Peyer's patch (tissue), 4 donors: ENCODE data around the gene LIN7B. TPM values are rescaled to one million over a fixed set of nuclear protein-coding genes. Genes with fewer than 3 reads are reported as not detected.

Experiments
- DNase-seq, 3 donors: peaks; one replicate each; pipeline ENCODE4 v3.0.0-alpha.2; 2017 to 2019
- H3K27ac ChIP-seq, 4 donors: fragments of 200-600 bp; sonication (generic); one replicate each; pipeline ENCODE4 v1.5.1; 2016 to 2019
- H3K27me3 ChIP-seq, 2 donors: fragments of 200-600 bp; sonication (generic); one replicate each; pipeline ENCODE4 v1.5.1; 2019
- H3K36me3 ChIP-seq, 3 donors: fragments of 200-600 bp; sonication (generic); one replicate each; pipeline ENCODE4 v1.5.1; 2016 to 2019
- H3K4me1 ChIP-seq, 4 donors: fragments of 200-600 bp; sonication (generic); one replicate each; pipeline ENCODE4 v1.5.1; 2016 to 2019
- H3K4me3 ChIP-seq, 4 donors: fragments of 200-600 bp; sonication (generic); 1 replicate in 3 of 4; 2 replicates in 1 of 4; pipeline ENCODE4 v1.5.1; 2016 to 2019; ENCODE audit warnings: mild to moderate bottlenecking in 1 of 4
- H3K9me3 ChIP-seq, 4 donors: fragments of 200-600 bp; sonication (generic); one replicate each; pipeline ENCODE4 v1.5.1; 2016 to 2019; ENCODE audit warnings: mild to moderate bottlenecking in 1 of 4
- POLR2A ChIP-seq, 2 donors: fragments of 450-650 bp; IDR thresholded peaks; one replicate each; pipeline ENCODE4 v1.5.1; 2017; ENCODE audit warnings: antibody characterized with exemption in 2 of 2, mild to moderate bottlenecking in 2 of 2, moderate library complexity in 2 of 2
- total RNA-seq, 4 donors: library from RNA; depleted of rRNA; stranded (reverse); fragments of >200 nt; gene quantifications; one replicate each; pipeline ENCODE4 v1.1.0, GENCODE V29; 2016
- TF ChIP-seq, protein P1 (sequence below), 6 experiments: fragments of 450-650 bp in 4 of 6; fragments of 200-600 bp in 2 of 6; sonication (generic) in 1 of 6; IDR thresholded peaks; one replicate each; pipeline ENCODE4 v1.5.1; 2017 to 2019; ENCODE audit warnings: antibody characterized with exemption in 6 of 6, mild to moderate bottlenecking in 3 of 6, moderate library complexity in 1 of 6

Gene LIN7B
- total RNA-seq, 4 donors from 2014 or later, result 13.5 to 29.4 (median 18.0) TPM; not detected in 1

DNA sequence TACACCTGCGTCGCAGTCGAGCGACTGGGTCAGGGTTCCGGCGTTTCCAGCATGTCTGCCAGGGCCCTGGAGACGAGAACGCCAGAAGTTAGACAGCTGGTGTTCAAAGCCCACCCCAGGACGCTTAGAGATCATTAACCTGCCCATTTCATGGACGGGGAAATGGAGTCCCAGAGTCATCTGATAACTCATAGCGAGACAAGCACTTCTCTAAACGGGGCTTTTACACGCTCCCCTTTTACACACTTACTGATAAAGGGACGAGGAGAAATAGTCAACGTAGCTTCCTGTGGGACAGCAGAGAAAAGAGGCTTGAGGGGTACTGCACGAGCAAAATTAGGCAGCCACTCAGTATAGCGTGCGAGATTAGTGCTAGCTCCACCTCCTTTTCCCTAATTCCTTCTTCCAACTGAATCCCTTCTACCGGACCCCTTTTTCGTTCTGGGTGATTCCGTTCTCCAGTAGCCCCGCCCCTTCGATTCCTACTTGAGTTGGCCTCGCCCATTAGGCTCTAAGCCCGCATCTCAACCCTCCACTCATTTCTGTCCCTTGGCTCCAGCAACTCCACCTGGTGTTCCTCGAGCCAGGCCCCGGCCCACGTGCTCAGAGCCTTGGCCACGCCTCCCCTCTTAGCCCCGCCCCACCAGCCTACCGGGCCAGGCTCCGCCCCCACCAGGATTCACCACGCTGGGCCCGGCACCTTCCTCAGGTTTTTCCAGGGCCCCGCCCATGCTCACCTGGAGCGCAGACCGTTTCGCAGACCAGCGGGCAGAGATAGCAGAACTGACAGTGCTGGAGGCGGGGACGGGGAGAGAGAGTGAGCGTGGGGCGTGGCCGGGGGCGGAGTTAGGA is 37.3 kb downstream of the LIN7B start:
- TF ChIP-seq, protein P1, sequence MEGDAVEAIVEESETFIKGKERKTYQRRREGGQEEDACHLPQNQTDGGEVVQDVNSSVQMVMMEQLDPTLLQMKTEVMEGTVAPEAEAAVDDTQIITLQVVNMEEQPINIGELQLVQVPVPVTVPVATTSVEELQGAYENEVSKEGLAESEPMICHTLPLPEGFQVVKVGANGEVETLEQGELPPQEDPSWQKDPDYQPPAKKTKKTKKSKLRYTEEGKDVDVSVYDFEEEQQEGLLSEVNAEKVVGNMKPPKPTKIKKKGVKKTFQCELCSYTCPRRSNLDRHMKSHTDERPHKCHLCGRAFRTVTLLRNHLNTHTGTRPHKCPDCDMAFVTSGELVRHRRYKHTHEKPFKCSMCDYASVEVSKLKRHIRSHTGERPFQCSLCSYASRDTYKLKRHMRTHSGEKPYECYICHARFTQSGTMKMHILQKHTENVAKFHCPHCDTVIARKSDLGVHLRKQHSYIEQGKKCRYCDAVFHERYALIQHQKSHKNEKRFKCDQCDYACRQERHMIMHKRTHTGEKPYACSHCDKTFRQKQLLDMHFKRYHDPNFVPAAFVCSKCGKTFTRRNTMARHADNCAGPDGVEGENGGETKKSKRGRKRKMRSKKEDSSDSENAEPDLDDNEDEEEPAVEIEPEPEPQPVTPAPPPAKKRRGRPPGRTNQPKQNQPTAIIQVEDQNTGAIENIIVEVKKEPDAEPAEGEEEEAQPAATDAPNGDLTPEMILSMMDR (IDR thresholded peaks at IDR 0.05), result no peak
- peak in 1 of 2 donors; percentile 58 for TF ChIP-seq POLR2A (IDR thresholded peaks at IDR 0.05)
- H3K4me1 ChIP-seq, result peaks cover 4 to 30% (median 20%) of the 10 kb centered on the region in 4 donors
- DNase-seq, result peak; percentile 22 to 99 (median 96)
- H3K36me3 ChIP-seq, result no peaks in the 10 kb centered on the region
- H3K4me3 ChIP-seq, result peak overlapping the region in 3 of 4 donors; percentile 46 to 73 (median 63)
- peaks cover 0 to 12% (median 0%) of the 10 kb centered on the region in 4 donors for H3K9me3 ChIP-seq
- H3K27me3 ChIP-seq, result no peaks in the 10 kb centered on the region
- peak overlapping the region in 3 of 4 donors; percentile 83 to 97 (median 87) for H3K27ac ChIP-seq

DNA sequence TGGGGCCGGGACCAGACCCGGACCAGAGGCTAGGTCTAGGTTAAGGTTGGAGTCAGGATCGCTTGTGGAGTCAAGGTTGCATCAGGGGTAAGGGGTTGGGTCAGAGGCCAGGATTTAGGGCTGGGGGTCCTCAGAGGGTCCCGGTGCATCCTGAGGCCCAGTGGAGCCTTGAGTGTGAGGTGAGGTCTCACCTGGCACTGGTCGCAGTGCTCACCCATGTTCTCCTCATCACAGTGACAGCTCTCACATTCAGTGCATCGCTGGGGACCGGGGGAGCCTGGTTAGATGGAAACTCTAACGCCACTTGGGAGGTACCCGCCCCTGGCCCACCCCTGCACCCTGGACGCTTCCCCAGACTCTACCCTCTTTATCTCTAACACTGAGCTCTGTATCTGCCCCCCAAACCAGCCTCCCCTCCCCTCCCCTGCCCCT is 38.0 kb downstream of the LIN7B start:
- Histone ChIP-seq H3K27ac (peak overlapping the region in 2 of 4 donors; percentile 40 to 97), H3K36me3 (no peaks in the 10 kb centered on the region), H3K4me1 (peaks cover 4 to 30% (median 20%) of the 10 kb centered on the region in 4 donors), H3K9me3 (peaks cover 0 to 12% (median 0%) of the 10 kb centered on the region in 4 donors), H3K4me3 (no peak overlapping the region), H3K27me3 (no peaks in the 10 kb centered on the region)
- TF ChIP-seq POLR2A (IDR thresholded peaks at IDR 0.05), result no peak
- TF ChIP-seq, protein P1 (IDR thresholded peaks at IDR 0.05), result no peak
- DNase-seq, result no peak

DNA sequence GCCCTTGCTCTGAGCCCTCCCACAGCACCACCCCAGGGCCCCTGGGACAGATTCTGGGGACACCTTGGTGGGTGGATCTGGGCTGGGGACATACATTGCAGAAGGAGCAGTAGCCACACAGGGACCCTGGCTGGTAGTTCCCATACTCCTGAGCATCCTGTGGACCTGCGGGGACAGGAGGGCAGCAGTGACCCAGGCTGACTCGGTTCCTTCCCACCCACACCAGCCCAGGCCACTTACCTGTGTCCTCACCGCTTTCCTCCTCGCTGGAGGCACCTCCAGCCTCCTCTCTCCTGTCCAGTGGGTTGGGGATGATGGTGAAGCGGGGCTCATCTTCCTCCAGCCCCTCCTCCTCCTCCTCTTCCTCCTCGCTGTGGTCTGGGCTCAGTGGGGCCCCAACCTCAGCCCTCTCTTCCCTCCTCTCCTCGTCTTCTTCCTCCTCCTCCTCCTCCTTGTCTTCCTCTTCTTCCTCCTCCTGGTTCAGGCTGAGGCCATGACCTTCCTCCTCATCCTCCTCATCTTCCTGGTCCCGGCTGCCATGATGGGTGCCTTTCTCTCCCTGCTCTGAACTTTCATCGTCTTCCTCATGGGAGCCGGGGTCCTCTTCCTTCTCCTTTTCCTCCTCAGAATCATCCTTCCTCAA is 39.1 kb downstream of the LIN7B start:
- H3K4me3 ChIP-seq, result no peak overlapping the region

DNA sequence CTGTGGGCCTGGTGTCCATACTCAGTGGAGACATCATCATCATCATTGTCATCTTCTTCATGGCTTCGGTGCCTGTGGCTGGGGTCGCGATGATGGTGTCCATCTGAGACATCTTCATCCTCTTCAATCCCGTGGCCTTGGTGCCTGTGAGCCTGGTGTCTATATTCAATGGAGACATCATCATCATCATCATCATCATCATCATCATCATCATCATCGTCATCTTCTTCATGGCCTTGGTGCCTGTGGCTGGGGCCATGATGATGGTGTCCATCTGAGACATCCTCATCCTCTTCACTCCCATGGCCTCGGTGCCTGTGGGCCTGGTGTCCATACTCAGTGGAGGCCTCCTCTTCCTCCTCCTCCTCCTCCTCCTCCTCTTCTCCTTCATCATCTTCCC is 40.1 kb downstream of the LIN7B start:
- Histone ChIP-seq H3K4me3 (no peak overlapping the region), H3K27me3 (no peaks in the 10 kb centered on the region), H3K36me3 (no peaks in the 10 kb centered on the region), H3K4me1 (peaks cover 4 to 20% (median 14%) of the 10 kb centered on the region in 4 donors), H3K9me3 (peaks cover 0 to 8% (median 0%) of the 10 kb centered on the region in 4 donors), H3K27ac (no peak overlapping the region)
- DNase-seq, result no peak
- TF ChIP-seq, protein P1 (IDR thresholded peaks at IDR 0.05), result no peak
- TF ChIP-seq POLR2A (IDR thresholded peaks at IDR 0.05), result no peak

More for the DNA sequence above, 39.1 kb downstream of the LIN7B start:
- no peak overlapping the region for H3K27ac ChIP-seq
- H3K9me3 ChIP-seq, result peaks cover 0 to 12% (median 0%) of the 10 kb centered on the region in 4 donors
- TF ChIP-seq, protein P1 (IDR thresholded peaks at IDR 0.05), result no peak
- no peak for TF ChIP-seq POLR2A (IDR thresholded peaks at IDR 0.05)
- peaks cover 4 to 27% (median 20%) of the 10 kb centered on the region in 4 donors for H3K4me1 ChIP-seq
- no peaks in the 10 kb centered on the region for H3K27me3 ChIP-seq
- no peak for DNase-seq
- no peaks in the 10 kb centered on the region for H3K36me3 ChIP-seq

DNA sequence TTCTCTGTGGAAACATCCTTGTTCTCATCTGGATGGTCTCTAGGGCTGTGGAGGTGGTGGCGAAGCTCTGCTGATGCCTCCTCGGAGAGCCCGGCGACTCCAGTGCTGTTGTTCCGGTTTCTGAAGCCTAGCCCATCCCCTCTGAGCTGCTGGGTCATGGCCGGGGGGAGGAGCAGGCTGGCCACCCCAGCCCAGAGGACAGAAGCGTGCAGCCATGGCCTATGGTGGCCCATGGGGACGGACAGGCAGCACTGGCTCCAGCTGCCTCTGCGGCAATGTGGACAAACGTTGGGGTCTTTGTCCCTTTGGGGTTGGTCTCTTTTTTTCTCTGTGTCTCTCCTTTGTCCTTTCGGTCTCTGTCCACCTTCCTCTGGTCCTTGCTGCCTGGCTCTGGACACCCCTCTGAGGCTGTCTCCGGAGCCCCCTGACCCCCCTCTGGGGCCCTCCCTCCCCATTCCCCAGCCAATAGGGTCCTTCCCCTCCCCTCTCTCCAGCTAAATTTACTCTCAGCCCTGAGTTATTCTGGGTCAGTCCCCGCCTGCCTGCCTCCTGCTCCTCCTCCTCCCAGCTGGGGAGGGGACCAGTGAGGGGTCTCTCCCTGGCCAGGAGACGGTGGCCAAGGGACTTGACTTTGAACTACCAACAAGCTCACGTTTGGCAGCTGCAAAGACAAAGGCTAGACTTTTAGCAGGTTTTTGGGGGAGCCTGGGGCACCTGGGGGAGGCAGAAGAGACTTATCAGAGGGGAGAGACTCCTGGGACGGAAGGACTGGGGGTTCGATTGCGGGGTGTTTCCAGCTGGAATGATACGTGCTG is 41.0 kb downstream of the LIN7B start, which contains the start of gene HRC:
Gene HRC (minus strand): TSS at position 392 of the 815 bp plus-strand sequence. CDS start 159 bp downstream, at position 233.
- no peak within 1 kb of the TSS for H3K4me3 ChIP-seq
- peaks cover 0 to 5% (median 0%) of the 10 kb centered on the region in 4 donors for H3K9me3 ChIP-seq
- H3K36me3 ChIP-seq, result no peaks in the 10 kb centered on the region
- TF ChIP-seq POLR2A (IDR thresholded peaks at IDR 0.05), result no peak
- TF ChIP-seq, protein P1 (IDR thresholded peaks at IDR 0.05), result no peak
- peak within 1 kb of the TSS in 1 of 4 donors; percentile 12 for H3K27ac ChIP-seq
- H3K27me3 ChIP-seq, result no peaks in the 10 kb centered on the region
- no peak for DNase-seq
- peaks cover 0 to 29% (median 8%) of the 10 kb centered on the region in 4 donors for H3K4me1 ChIP-seq
